T-helper 17 cell (primary cell): Measurements from ENCODE around the gene LRMDA. TPM values are rescaled to one million over a fixed set of nuclear protein-coding genes. Genes with fewer than 3 reads are reported as not detected.

Experiments
- ATAC-seq: fragments of 150-1000 bp; cut with Tn5 transposase; 2 replicates; pipeline ENCODE4 v1.10.0; 2021; ENCODE audit warnings: mild to moderate bottlenecking, moderate library complexity
- DNase-seq, 3 donors: peaks; one replicate each; pipeline versions ENCODE4 v3.0.0 to v3.0.0-alpha.2; 2020 to 2021
- H3K9me3 ChIP-seq: one replicate; pipeline ENCODE4 v1.7.0; 2013; ENCODE audit warnings: low read length, mild to moderate bottlenecking; ENCODE audit not compliant: control insufficient read depth, poor library complexity, severe bottlenecking
- H3K27ac Mint-ChIP-seq: one replicate; pipeline ENCODE4 v1.8.0; 2022; ENCODE audit warnings: mild to moderate bottlenecking, moderate library complexity, mixed read lengths
- H3K27me3 Mint-ChIP-seq: one replicate; pipeline ENCODE4 v1.8.0; 2022; ENCODE audit warnings: mixed read lengths
- H3K36me3 Mint-ChIP-seq: one replicate; pipeline ENCODE4 v1.8.0; 2022; ENCODE audit warnings: low read depth, mixed read lengths
- H3K4me1 Mint-ChIP-seq: one replicate; pipeline ENCODE4 v1.8.0; 2022; ENCODE audit warnings: mild to moderate bottlenecking, mixed read lengths
- H3K4me3 Mint-ChIP-seq: one replicate; pipeline ENCODE4 v1.8.0; 2022; ENCODE audit warnings: mild to moderate bottlenecking, moderate library complexity, mixed read lengths
- total RNA-seq, 4 donors: library from RNA in 2 of 4; stranded (reverse) in 2 of 4; gene quantifications; one replicate each; pipeline ENCODE4 v1.2.3 and lab custom pipeline; 2022 to 2026

The LRMDA gene
- total RNA-seq, 2 donors from 2014 or later, result not detected

- no peak for ATAC-seq
- no peak for DNase-seq
- Mint-ChIP-seq H3K27me3 (no peaks in the 10 kb centered on the region), H3K36me3 (peaks cover 2% of the 10 kb centered on the region), H3K27ac (no peak overlapping the region), H3K4me1 (no peaks in the 10 kb centered on the region), H3K4me3 (no peak overlapping the region)
- no peaks in the 10 kb centered on the region for H3K9me3 ChIP-seq
Observed at GRCh38 chr10:76430061-76430645, 998.7 kb downstream of the LRMDA start.

- Mint-ChIP-seq H3K36me3 (peaks cover 2% of the 10 kb centered on the region), H3K4me3 (no peak overlapping the region), H3K4me1 (no peaks in the 10 kb centered on the region), H3K27me3 (no peaks in the 10 kb centered on the region), H3K27ac (no peak overlapping the region)
- no peaks in the 10 kb centered on the region for H3K9me3 ChIP-seq
- DNase-seq, result no peak
- ATAC-seq, result no peak
Observed at GRCh38 chr10:76432016-76433012, 1000.9 kb downstream of the LRMDA start.

DNA sequence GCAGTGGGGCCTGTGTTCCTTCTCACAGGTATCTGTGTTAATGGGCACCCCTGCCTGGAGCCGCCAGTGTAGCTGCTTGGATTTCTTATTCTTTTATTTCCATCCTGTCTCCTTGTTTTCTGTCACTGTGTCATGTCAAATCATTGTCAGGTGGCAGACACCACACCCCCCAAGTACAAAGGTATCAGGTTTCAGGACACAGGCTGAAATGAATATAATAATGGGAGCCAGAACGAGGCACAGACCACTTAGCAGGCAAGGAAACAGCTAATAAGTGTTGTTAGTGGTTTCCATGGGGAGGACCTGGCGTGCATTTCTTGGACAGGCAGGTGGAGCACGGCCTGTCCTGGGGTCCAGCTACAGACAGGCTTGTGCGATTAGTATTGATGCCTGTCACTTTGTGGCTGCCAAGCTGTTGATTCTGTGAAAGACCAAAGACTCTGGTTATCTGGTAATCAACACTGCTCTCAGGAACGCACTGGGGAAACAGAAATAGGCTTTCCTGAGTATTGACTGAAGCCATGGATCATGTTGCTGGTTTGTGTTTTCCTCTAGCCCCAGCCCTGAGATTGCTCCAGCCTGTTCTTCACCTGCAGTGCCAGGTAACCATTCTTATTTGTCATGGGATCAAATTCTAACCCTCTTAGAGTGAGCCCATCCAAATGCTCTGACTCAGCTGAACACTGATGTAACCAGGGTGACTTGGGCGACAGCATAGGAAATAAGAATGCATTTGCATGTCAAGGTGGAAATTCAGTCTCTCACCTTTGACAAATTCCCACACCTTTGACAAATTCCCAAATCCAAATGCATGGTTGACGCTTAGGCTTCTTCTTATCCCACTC is 1002.0 kb downstream of the LRMDA start:
- Mint-ChIP-seq H3K36me3 (peaks cover 2% of the 10 kb centered on the region), H3K4me1 (no peaks in the 10 kb centered on the region), H3K27ac (no peak overlapping the region), H3K27me3 (no peaks in the 10 kb centered on the region), H3K4me3 (no peak overlapping the region)
- H3K9me3 ChIP-seq, result no peaks in the 10 kb centered on the region
- DNase-seq (no peak), ATAC-seq (no peak)

- no peak overlapping the region for H3K27ac Mint-ChIP-seq
- DNase-seq, result no peak
- no peaks in the 10 kb centered on the region for H3K4me1 Mint-ChIP-seq
- no peaks in the 10 kb centered on the region for H3K27me3 Mint-ChIP-seq
- no peak for ATAC-seq
- H3K36me3 Mint-ChIP-seq, result peaks cover 2% of the 10 kb centered on the region
- no peaks in the 10 kb centered on the region for H3K9me3 ChIP-seq
- H3K4me3 Mint-ChIP-seq, result no peak overlapping the region
Observed at GRCh38 chr10:76435157-76435556, 1003.7 kb downstream of the LRMDA start.

DNA sequence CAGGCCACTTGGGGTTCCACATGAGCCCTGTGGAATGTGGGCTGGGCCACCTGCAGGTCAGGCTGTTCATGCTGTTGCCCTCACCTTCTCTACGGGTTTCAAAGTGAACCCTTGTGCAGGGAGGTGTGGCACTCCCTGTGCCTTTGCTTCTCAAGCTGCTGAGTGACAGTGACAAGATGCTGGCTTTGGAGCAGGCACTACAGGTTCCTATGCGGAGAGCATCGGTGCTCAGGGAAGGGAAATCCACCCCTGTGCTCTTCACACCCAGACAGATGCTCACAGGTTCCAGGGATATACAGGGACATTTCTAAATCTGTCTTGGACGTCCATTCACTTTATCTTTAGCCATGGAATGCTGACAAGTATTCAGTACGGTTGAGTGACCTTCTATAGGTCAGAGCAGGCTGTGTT is 1005.0 kb downstream of the LRMDA start:
- Mint-ChIP-seq H3K4me3 (no peak overlapping the region), H3K27me3 (no peaks in the 10 kb centered on the region), H3K36me3 (peaks cover 2% of the 10 kb centered on the region), H3K4me1 (no peaks in the 10 kb centered on the region), H3K27ac (no peak overlapping the region)
- DNase-seq (no peak), ATAC-seq (no peak)
- H3K9me3 ChIP-seq, result no peaks in the 10 kb centered on the region

- Mint-ChIP-seq H3K4me1 (no peaks in the 10 kb centered on the region), H3K36me3 (peaks cover 2% of the 10 kb centered on the region), H3K27me3 (no peaks in the 10 kb centered on the region), H3K4me3 (no peak overlapping the region), H3K27ac (no peak overlapping the region)
- ATAC-seq (no peak), DNase-seq (no peak)
- no peaks in the 10 kb centered on the region for H3K9me3 ChIP-seq
Observed at GRCh38 chr10:76436981-76437380, 1005.6 kb downstream of the LRMDA start.

GRCh38 chr10:76440426-76440825 is 1009.0 kb downstream of the LRMDA start:
- Mint-ChIP-seq H3K4me1 (no peaks in the 10 kb centered on the region), H3K27me3 (no peaks in the 10 kb centered on the region), H3K27ac (no peak overlapping the region), H3K4me3 (no peak overlapping the region), H3K36me3 (no peaks in the 10 kb centered on the region)
- DNase-seq, result no peak
- no peak for ATAC-seq
- H3K9me3 ChIP-seq, result no peaks in the 10 kb centered on the region

- Mint-ChIP-seq H3K36me3 (no peaks in the 10 kb centered on the region), H3K4me3 (no peak overlapping the region), H3K4me1 (no peaks in the 10 kb centered on the region), H3K27me3 (no peaks in the 10 kb centered on the region), H3K27ac (no peak overlapping the region)
- DNase-seq (no peak), ATAC-seq (no peak)
- no peaks in the 10 kb centered on the region for H3K9me3 ChIP-seq
Observed at GRCh38 chr10:76442113-76442512, 1010.7 kb downstream of the LRMDA start.

DNA sequence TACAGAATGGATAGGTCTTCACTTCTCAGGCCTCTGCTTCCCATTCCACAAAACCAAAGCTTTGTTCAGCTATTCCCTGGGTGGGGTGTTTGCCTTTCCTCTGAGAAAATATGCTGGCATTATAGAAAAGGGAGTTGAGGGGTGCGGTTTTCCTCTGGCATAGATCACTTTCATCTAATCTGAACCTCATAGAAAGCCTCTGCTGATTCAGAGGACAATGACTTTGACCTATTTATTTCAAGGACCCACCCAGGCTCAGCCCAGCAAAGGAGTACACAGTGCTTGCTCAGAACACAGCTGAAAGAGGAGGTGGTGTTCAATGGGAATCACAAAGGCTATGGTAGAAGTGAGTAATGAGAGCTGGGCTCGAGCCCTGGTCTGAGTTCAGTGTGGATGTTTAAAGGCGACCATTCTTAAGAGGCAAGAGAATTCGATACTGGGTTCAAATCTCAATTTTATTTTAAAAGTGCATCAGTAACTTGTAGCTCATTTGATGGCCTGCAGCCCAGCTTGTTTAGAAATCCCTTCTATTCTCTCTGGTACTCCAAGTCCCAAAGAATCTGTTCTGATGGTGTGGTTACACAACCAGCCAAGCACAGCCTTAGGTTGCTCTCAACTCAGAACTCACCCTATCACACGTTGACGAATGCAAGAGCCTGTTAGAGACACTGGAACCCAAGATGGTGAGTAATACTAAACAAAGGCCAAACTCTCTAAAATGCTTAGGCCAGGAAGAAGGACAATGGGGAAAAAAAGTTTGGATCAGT is 1012.8 kb downstream of the LRMDA start:
- no peak for ATAC-seq
- DNase-seq, result no peak
- H3K9me3 ChIP-seq, result no peaks in the 10 kb centered on the region
- Mint-ChIP-seq H3K4me3 (no peak overlapping the region), H3K27me3 (no peaks in the 10 kb centered on the region), H3K36me3 (no peaks in the 10 kb centered on the region), H3K27ac (no peak overlapping the region), H3K4me1 (no peaks in the 10 kb centered on the region)

GRCh38 chr10:76447578-76447977 is 1016.2 kb downstream of the LRMDA start:
- H3K4me3 Mint-ChIP-seq, result no peak overlapping the region
- H3K27me3 Mint-ChIP-seq, result no peaks in the 10 kb centered on the region
- no peaks in the 10 kb centered on the region for H3K9me3 ChIP-seq
- no peak for ATAC-seq
- H3K27ac Mint-ChIP-seq, result no peak overlapping the region
- no peak for DNase-seq
- no peaks in the 10 kb centered on the region for H3K36me3 Mint-ChIP-seq
- no peaks in the 10 kb centered on the region for H3K4me1 Mint-ChIP-seq

- no peaks in the 10 kb centered on the region for H3K9me3 ChIP-seq
- ATAC-seq (no peak), DNase-seq (no peak)
- Mint-ChIP-seq H3K4me1 (no peaks in the 10 kb centered on the region), H3K36me3 (no peaks in the 10 kb centered on the region), H3K27ac (no peak overlapping the region), H3K27me3 (no peaks in the 10 kb centered on the region), H3K4me3 (no peak overlapping the region)
Observed at GRCh38 chr10:76451911-76452310, 1020.5 kb downstream of the LRMDA start.

- Mint-ChIP-seq H3K4me3 (no peak overlapping the region), H3K27me3 (no peaks in the 10 kb centered on the region), H3K27ac (no peak overlapping the region), H3K4me1 (no peaks in the 10 kb centered on the region), H3K36me3 (no peaks in the 10 kb centered on the region)
- no peaks in the 10 kb centered on the region for H3K9me3 ChIP-seq
- no peak for DNase-seq
- ATAC-seq, result no peak
Observed at GRCh38 chr10:76453332-76453731, 1021.9 kb downstream of the LRMDA start.
